ENCODE data around the gene CACNA1D.

CACNA1D gene

GRCh38 chr3:53815651-53816050 is 321.2 kb downstream of the CACNA1D start:
- 94 to 96% methylated on average over 5 to 6 of the region's 7 CpGs for WGBS, 2 experiments (ENCODE audit: insufficient coverage in 2 of 2)
- no peak overlapping the region for H3K27ac ChIP-seq (ENCODE audit: low read depth, low read length, severe bottlenecking)
- H3K9me3 ChIP-seq (ENCODE audit: control insufficient read depth, low read length), result no peaks in the 10 kb centered on the region
- no peak overlapping the region for H3K4me3 ChIP-seq (ENCODE audit: extremely low read depth, insufficient read depth, low read length, poor library complexity, severe bottlenecking)
- no peaks in the 10 kb centered on the region for H3K36me3 ChIP-seq (ENCODE audit: control insufficient read depth, insufficient read depth, low read length)
- H3K4me1 ChIP-seq (ENCODE audit: control insufficient read depth, insufficient read depth, low read length, poor library complexity, severe bottlenecking), result no peaks in the 10 kb centered on the region

- no peaks in the 10 kb centered on the region for H3K4me1 ChIP-seq (ENCODE audit: control insufficient read depth, insufficient read depth, low read length, poor library complexity, severe bottlenecking)
- H3K4me3 ChIP-seq (ENCODE audit: extremely low read depth, insufficient read depth, low read length, poor library complexity, severe bottlenecking), result no peak overlapping the region
- 86 to 95% methylated on average over 1 to 2 of the region's 4 CpGs for WGBS, 2 experiments (ENCODE audit: insufficient coverage in 2 of 2)
- H3K27ac ChIP-seq (ENCODE audit: low read depth, low read length, severe bottlenecking), result no peak overlapping the region
- H3K36me3 ChIP-seq (ENCODE audit: control insufficient read depth, insufficient read depth, low read length), result no peaks in the 10 kb centered on the region
- H3K9me3 ChIP-seq (ENCODE audit: control insufficient read depth, low read length), result no peaks in the 10 kb centered on the region
These were observed 322.0 kb downstream of the CACNA1D start for GRCh38 chr3:53816425-53816824.

- Histone ChIP-seq H3K4me3 (ENCODE audit: extremely low read depth, insufficient read depth, low read length, poor library complexity, severe bottlenecking) (no peak overlapping the region), H3K4me1 (ENCODE audit: control insufficient read depth, insufficient read depth, low read length, poor library complexity, severe bottlenecking) (no peaks in the 10 kb centered on the region), H3K27ac (ENCODE audit: low read depth, low read length, severe bottlenecking) (no peak overlapping the region), H3K36me3 (ENCODE audit: control insufficient read depth, insufficient read depth, low read length) (no peaks in the 10 kb centered on the region), H3K9me3 (ENCODE audit: control insufficient read depth, low read length) (no peaks in the 10 kb centered on the region)
- 89 to 90% methylated on average over 5 of the region's 6 CpGs for WGBS, 2 experiments (ENCODE audit: insufficient coverage in 2 of 2)
These were observed 322.8 kb downstream of the CACNA1D start for GRCh38 chr3:53817211-53817610.

GRCh38 chr3:53817809-53818208 is 323.4 kb downstream of the CACNA1D start:
- Histone ChIP-seq H3K4me3 (ENCODE audit: extremely low read depth, insufficient read depth, low read length, poor library complexity, severe bottlenecking) (no peak overlapping the region), H3K4me1 (ENCODE audit: control insufficient read depth, insufficient read depth, low read length, poor library complexity, severe bottlenecking) (no peaks in the 10 kb centered on the region), H3K9me3 (ENCODE audit: control insufficient read depth, low read length) (no peaks in the 10 kb centered on the region), H3K36me3 (ENCODE audit: control insufficient read depth, insufficient read depth, low read length) (no peaks in the 10 kb centered on the region), H3K27ac (ENCODE audit: low read depth, low read length, severe bottlenecking) (no peak overlapping the region)
- 91 to 93% methylated on average over 17 of the region's 17 CpGs for WGBS, 2 experiments (ENCODE audit: insufficient coverage in 2 of 2)

- 86 to 88% methylated on average over 12 to 13 of the region's 14 CpGs for WGBS, 2 experiments (ENCODE audit: insufficient coverage in 2 of 2)
- H3K4me1 ChIP-seq (ENCODE audit: control insufficient read depth, insufficient read depth, low read length, poor library complexity, severe bottlenecking), result no peaks in the 10 kb centered on the region
- H3K9me3 ChIP-seq (ENCODE audit: control insufficient read depth, low read length), result no peaks in the 10 kb centered on the region
- no peaks in the 10 kb centered on the region for H3K36me3 ChIP-seq (ENCODE audit: control insufficient read depth, insufficient read depth, low read length)
- H3K27ac ChIP-seq (ENCODE audit: low read depth, low read length, severe bottlenecking), result no peak overlapping the region
- H3K4me3 ChIP-seq (ENCODE audit: extremely low read depth, insufficient read depth, low read length, poor library complexity, severe bottlenecking), result no peak overlapping the region
These were observed 324.1 kb downstream of the CACNA1D start for GRCh38 chr3:53818221-53819162.

GRCh38 chr3:53819163-53819868 is 324.9 kb downstream of the CACNA1D start:
- H3K4me3 ChIP-seq (ENCODE audit: extremely low read depth, insufficient read depth, low read length, poor library complexity, severe bottlenecking), result no peak overlapping the region
- H3K9me3 ChIP-seq (ENCODE audit: control insufficient read depth, low read length), result no peaks in the 10 kb centered on the region
- no peak overlapping the region for H3K27ac ChIP-seq (ENCODE audit: low read depth, low read length, severe bottlenecking)
- H3K4me1 ChIP-seq (ENCODE audit: control insufficient read depth, insufficient read depth, low read length, poor library complexity, severe bottlenecking), result peaks cover 5% of the 10 kb centered on the region
- WGBS, 2 experiments (ENCODE audit: insufficient coverage in 2 of 2), result 91 to 96% methylated on average over 14 of the region's 14 CpGs
- no peaks in the 10 kb centered on the region for H3K36me3 ChIP-seq (ENCODE audit: control insufficient read depth, insufficient read depth, low read length)

- peaks cover 8% of the 10 kb centered on the region for H3K4me1 ChIP-seq (ENCODE audit: control insufficient read depth, insufficient read depth, low read length, poor library complexity, severe bottlenecking)
- H3K4me3 ChIP-seq (ENCODE audit: extremely low read depth, insufficient read depth, low read length, poor library complexity, severe bottlenecking), result no peak overlapping the region
- H3K36me3 ChIP-seq (ENCODE audit: control insufficient read depth, insufficient read depth, low read length), result no peaks in the 10 kb centered on the region
- H3K9me3 ChIP-seq (ENCODE audit: control insufficient read depth, low read length), result no peaks in the 10 kb centered on the region
- 84 to 85% methylated on average over 4 to 5 of the region's 5 CpGs for WGBS, 2 experiments (ENCODE audit: insufficient coverage in 2 of 2)
- no peak overlapping the region for H3K27ac ChIP-seq (ENCODE audit: low read depth, low read length, severe bottlenecking)
These were observed 325.7 kb downstream of the CACNA1D start for GRCh38 chr3:53820084-53820483.

GRCh38 chr3:53820756-53821580 is 326.6 kb downstream of the CACNA1D start:
- Histone ChIP-seq H3K4me3 (ENCODE audit: extremely low read depth, insufficient read depth, low read length, poor library complexity, severe bottlenecking) (no peak overlapping the region), H3K9me3 (ENCODE audit: control insufficient read depth, low read length) (no peaks in the 10 kb centered on the region), H3K36me3 (ENCODE audit: control insufficient read depth, insufficient read depth, low read length) (no peaks in the 10 kb centered on the region), H3K4me1 (ENCODE audit: control insufficient read depth, insufficient read depth, low read length, poor library complexity, severe bottlenecking) (peaks cover 8% of the 10 kb centered on the region), H3K27ac (ENCODE audit: low read depth, low read length, severe bottlenecking) (no peak overlapping the region)
- WGBS, 2 experiments (ENCODE audit: insufficient coverage in 2 of 2), result 85 to 93% methylated on average over 15 to 19 of the region's 21 CpGs

GRCh38 chr3:53821631-53822121 is 327.3 kb downstream of the CACNA1D start:
- Histone ChIP-seq H3K4me3 (ENCODE audit: extremely low read depth, insufficient read depth, low read length, poor library complexity, severe bottlenecking) (no peak overlapping the region), H3K9me3 (ENCODE audit: control insufficient read depth, low read length) (no peaks in the 10 kb centered on the region), H3K27ac (ENCODE audit: low read depth, low read length, severe bottlenecking) (no peak overlapping the region), H3K4me1 (ENCODE audit: control insufficient read depth, insufficient read depth, low read length, poor library complexity, severe bottlenecking) (peaks cover 8% of the 10 kb centered on the region), H3K36me3 (ENCODE audit: control insufficient read depth, insufficient read depth, low read length) (no peaks in the 10 kb centered on the region)
- WGBS, 2 experiments (ENCODE audit: insufficient coverage in 2 of 2), result 78 to 92% methylated on average over 2 to 3 of the region's 5 CpGs

GRCh38 chr3:53822331-53822741 is 327.9 kb downstream of the CACNA1D start:
- Histone ChIP-seq H3K9me3 (ENCODE audit: control insufficient read depth, low read length) (no peaks in the 10 kb centered on the region), H3K4me1 (ENCODE audit: control insufficient read depth, insufficient read depth, low read length, poor library complexity, severe bottlenecking) (peaks cover 8% of the 10 kb centered on the region), H3K4me3 (ENCODE audit: extremely low read depth, insufficient read depth, low read length, poor library complexity, severe bottlenecking) (no peak overlapping the region), H3K27ac (ENCODE audit: low read depth, low read length, severe bottlenecking) (no peak overlapping the region), H3K36me3 (ENCODE audit: control insufficient read depth, insufficient read depth, low read length) (no peaks in the 10 kb centered on the region)
- WGBS, 2 experiments (ENCODE audit: insufficient coverage in 2 of 2), result 89 to 98% methylated on average over 6 to 12 of the region's 14 CpGs
